HG03095 (cell line): ENCODE data around the gene MAGOHB.
"Not testable (repeated sequence)": the region's sequence is repeated elsewhere in the genome, so short reads cannot be mapped to it uniquely, and the experiment has no call there.

ENCODE experiments used
- ATAC-seq: cut with Tn5 transposase; IDR thresholded peaks from one replicate; pipeline ENCODE4 v1.9.1; 2021; ENCODE audit warnings: moderate library complexity; ENCODE audit not compliant: unreplicated experiment

MAGOHB gene

DNA sequence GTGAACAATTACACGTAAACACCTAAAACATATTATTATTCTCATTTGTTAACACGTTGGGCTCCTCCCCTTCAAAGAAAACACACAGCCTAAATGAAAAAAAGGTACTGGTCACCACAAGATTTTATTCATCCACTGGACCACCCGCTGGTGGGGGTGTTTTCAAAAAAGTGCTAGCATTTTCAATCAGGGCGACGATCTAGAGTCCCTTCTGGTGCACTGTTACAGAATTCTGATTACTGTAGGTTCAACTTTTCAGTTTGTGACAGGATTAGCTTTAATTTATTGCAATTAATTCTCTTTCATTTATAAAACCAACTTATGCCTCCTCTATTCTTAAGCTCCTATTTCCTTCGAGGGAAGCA is 443 bp downstream of the MAGOHB start:
- peak; percentile 12 for ATAC-seq

DNA sequence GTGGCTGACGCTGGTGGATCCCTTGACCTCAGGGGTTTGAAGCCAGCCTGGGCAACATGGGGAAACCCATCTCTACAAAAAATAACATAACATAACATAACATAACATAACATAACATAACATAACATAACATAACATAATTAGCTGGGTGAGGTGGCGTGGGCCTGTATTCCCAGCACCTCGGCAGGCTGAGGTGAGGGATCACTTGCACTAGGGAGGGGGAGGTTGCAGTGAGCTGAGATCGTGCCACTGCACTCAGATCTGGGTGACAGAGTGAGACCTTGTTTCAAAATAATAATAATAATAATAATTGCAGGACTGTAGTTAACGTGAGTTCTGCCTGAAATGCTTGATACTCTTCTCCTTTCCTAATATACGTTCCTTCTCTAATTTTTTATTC is 1.3 kb downstream of the MAGOHB start:
- no peak for ATAC-seq

DNA sequence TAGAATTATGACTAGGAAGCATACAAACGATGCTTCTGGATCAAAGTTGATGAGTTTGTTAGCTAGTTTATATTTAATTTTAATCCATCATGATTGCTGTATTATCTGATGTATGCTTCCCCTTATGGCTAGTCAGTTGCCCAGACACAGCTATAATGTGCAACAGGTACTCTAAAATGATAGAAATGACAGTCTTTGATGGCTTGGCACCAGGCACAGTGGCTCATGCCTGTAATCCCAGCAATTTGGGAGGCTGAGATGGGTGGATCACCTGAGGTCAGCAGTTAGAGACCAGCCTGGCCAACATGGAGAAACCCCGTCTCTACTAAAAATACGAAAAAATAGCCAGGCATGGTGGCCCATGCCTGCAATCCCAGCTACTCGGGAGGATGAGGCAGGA is 2.2 kb downstream of the MAGOHB start:
- ATAC-seq = not testable (repeated sequence)

DNA sequence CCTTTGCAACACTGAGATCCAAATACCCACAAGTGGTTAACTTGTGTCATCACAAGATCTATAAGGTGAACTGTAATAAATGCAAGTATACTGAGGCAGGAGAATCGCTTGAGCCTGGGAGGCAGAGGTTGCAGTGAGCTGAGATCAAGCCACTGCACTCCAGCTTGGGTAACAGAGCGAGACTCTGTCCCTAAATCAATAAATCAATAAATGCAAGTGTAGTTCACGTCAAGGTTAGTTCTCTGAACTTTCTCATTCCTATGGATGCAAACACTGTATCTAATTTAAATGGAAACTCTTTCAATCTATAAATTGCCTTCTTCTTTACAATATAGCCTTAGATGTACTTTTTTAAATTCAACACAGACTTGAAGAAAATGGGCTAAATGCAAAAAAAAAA is 3.2 kb downstream of the MAGOHB start:
- no peak for ATAC-seq

DNA sequence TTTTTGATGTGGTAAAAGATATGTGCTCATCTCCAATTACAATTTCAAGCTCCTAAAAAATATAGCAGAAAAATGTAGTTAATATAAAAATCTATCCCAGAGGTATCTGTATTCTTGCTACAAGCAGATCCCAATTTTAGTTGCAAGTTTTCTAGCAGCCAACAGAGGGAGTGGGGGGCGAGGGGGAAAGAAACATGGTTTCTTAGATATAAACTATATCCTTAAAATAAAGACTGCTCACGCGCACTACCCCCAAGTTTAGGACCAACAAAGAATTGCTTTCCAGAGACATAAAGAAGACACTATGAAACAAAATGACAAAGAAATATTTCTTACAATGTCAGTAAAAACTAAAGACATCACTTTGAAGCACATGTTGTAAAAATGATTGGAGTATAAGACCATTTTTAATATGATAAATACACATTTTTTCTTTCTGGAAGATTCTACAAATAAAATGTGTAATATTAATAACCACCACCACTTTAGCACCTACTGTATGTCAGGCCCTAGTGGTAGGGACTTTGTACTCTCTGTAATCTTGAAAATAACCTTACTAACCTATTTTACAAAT is 5.4 kb downstream of the MAGOHB start:
- no peak for ATAC-seq

DNA sequence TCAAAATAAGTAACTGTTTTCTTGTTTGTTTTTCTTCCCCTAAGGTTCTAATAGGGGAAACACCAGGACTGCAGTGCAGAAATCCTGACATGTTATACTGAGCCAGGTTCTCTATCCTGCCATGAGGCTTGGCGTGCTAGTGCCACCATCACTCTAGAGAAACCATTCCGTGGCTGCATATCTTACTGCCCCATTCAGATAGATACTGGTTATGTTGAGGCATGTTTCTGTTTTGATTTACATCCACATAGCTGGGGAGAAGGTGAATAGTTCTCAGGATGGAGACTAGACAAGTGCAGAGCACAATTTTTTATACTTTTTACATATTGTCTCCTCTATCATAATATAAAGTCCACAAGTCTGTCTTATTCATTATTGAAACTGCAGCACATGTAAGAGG is 11.5 kb downstream of the MAGOHB start:
- ATAC-seq = no peak

DNA sequence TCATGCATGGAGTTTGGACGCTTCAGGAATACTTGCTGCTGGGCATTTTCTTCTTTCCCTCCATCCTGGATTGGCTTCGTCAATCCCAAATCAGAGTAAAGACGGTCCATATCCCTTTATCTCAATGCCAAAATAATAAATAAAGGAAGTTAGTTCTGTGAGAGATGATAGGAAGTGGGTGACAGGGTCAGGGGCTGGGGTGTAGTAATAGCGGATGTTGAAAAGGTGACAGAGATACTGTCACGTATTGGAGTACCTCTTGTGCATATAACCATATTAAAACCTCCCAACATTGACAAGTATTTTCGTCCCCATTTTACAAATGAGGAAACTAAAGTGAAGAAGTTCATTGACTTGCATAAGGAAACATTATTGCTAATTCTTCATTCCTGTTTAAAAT is 12.4 kb downstream of the MAGOHB start:
- no peak for ATAC-seq

DNA sequence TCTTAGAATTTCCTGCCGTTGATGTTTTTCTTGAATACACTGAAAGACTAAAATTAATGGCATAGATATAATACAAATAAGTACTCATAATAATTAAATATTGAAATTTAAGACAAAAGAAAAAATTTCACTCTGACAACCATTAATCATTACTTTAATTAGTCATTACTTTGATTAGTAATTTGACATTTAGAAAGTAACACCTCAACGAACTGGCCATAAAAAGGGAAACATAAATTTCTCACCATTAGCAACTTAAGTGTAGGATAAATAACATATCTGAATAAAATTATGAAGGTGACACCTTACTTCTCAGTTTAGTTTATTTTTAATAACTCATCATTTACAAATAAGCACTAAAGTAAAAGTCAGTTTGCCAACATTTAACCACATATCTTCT is 17.5 kb downstream of the MAGOHB start:
- ATAC-seq = no peak

DNA sequence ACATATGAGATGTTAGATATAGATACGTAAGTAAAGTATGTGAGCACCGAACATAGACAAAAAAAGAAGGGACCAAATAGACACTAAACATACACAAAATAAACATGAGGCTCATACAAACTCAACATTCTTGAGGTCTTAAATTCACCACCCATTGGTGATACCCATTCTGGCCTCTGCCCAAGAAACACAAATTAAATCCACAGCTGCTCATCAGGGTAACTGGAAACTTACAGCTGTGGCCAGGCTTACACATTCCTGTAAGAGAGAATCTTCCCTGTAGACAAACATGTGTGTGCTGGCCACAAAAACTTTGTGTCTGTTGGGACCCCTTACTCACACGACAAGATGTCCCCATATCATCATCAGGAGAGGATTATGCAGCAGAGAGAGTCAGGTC is 22.4 kb downstream of the MAGOHB start:
- no peak for ATAC-seq

DNA sequence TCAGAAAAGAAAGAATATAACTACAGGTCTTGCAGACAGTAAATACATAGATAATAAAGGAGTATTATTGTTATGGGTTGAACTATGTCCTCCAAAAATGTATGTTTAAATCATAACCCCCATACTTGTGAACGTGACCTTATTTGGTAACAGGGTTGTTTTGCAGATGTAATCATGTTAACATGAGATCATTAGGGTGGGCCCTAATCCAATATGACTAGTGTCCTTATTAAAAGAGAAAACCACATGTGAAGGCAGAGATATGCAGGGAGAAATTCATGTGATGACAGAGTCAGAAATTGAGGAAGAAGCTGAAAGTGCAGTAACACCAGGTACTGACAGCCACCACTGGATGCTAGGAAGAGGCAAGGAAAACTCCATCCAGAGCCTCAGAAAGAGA is 29.0 kb downstream of the MAGOHB start:
- no peak for ATAC-seq

DNA sequence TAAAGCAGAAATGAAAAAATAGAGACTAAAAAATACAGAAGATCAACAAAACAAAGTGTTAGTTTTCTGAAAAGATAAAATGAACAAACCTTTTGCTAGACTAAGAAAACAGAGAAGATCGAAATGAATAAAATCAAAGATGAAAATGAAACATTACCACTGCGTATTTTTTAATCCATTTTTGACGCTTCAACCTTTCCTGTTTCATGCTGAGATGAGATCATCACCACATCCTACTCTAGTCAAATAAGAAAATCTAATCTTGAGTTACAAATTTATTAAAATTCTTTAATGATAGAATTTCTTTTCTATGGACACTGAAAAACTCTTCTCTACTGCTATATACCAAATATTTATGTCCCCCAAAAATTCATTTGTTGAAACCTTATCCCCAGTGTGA is 30.7 kb downstream of the MAGOHB start:
- no peak for ATAC-seq

DNA sequence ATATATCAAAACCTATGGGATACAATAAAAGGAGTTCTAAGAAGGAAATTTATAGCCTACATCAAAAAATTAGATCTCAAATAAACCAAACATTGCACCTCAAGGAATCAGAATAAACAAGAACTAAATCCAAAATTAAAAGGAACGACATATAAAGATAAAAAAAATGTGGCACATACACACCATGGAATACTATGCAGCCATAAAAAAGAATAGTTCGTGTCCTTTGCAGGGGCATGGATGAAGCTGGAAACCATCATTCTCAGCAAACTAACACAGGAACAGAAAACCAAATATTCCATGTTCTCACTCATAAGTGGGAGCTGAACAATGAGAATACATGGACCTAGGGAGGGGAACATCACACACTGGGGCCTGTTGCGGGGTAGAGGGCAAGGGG is 31.3 kb downstream of the MAGOHB start:
- ATAC-seq = not testable (repeated sequence)

DNA sequence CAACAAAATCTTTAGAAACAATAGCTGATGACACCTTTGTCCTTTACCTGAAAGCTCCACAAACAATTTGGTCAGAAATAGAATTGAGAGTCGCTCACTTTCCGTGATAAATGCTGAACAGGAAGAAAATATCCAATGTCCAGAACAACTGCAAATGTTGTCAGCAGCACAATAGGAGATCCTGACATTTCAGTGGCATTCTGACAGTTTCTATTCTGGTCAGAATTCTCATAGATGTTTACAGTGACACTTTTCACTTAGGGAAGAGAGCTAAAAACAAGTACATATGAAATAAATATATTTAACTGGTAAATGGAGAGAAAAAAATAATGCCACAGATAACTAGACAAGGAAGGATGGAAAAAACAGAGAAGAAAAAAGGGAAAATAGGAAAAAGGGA is 39.1 kb downstream of the MAGOHB start:
- no peak for ATAC-seq

DNA sequence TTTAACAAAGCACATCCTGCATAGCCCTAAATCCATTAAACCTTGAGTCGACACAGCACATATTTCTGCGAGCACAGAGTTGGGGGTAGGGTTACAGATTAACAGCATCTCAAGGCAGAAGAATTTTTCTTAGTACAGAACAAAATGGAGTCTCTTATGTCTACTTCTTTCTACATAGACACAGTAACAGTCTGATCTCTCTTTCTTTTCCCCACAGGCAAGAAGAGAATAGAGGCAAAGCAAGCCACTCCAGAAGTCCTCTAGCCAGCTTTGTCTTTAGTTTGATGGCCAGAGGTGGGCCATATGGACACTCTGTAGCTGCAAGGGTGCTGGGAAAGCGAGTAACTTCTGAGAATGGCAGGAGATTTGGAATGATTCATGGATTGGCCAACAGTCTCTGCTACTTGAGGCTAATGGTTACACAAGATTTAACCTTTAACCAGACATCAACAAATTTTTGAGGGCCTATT is 41.4 kb downstream of the MAGOHB start:
- ATAC-seq = not testable (repeated sequence)

DNA sequence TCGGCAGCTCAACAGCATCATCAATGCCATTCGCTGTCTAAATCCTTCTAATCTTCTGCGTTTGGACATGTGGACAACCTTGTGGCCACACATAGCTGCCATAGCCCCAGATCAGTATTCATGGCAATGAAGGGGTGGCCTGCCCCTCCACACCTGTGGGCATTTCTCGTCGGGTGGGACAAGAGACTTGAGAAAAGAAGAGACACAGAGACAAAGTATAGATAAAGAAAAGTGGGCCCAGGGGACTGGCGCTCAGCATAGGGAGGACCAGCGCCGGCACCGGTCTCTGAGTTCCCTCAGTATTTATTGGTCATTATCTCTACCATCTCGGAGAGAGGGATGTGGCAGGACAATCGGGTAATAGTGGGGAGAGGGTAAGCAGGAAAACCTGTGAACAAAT is 42.3 kb downstream of the MAGOHB start:
- no peak for ATAC-seq

DNA sequence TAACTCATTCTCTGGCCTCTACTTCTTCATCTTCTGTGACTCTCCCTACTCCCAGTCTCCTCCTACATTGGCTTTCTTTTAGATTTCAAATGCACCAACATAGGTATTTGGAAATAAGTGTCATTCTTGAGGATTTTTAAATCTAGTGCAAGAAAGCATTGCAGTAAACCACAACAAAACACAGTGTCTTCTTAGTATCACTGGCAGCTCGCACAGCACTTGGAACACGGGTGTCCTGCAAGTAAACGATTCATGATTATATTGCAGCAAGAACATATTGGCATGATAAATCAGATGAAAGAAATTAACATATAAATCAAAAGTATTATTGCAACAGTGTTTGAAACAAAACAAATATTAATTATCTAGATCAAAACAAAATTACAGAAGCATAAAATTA is 45.6 kb downstream of the MAGOHB start:
- no peak for ATAC-seq

DNA sequence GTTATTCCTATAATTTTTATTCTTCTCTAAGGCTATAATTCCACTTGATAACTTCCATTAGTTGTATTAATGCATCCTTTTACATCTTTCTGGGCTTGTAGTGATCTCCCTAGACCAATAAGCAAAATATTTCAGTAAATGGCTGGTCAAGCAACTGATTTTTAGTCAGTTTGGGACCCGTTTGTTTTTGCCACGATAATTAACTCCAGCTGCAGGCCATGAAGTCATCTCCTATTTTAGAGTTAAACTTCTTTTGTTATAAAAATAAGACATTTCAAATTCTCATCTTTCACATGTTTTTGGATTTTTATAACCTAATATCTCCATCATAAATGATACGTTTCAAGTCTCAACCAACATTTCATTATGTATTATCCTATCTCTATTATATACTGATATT is 49.4 kb downstream of the MAGOHB start:
- no peak for ATAC-seq

DNA sequence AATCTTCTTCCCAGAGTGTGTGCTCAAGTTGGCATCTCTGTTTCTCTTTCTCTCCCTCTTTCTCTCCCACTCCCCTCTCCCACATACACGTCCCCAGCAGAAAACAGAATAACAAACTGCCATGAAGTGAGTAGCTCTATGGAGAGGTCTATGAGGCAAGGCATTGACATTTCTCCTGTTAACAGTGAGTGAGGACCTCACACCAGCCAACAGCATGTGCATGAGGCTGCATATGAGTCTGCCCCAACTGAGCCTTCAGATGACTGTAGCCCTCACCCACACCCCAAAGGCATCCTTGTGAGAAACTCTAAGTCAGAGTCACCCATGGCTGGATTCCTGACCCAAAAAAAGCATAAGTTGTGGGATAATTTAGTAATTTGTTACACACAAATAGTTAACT is 50.4 kb downstream of the MAGOHB start:
- no peak for ATAC-seq

DNA sequence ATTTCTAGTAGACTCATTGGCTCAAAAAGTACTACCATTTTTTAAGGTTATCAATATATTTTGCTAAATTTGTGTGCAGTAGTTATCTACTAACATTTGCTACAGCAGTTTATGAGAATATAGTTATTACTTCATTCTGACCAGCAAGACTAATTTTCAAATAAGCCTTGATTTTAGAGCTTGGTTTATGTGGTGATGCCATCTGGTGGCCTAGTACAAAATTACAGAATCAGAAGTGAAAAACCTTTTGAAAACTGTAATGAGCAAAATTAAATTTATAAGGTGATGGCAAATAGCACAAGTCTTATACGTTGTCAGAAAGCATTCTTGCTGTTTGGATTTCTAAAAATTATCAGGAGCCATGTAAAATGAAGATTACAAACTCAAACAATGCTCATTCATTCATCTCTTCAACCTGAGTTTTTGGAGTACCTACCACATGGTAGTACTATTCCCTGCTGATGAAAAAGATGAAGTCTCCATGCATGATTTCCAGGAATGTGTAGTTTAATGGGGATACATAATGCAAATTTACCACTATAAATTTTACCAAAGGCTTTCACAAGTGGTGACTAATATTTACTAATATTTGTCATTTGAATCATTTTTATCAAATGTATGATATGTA is 51.0 kb downstream of the MAGOHB start:
- no peak for ATAC-seq

DNA sequence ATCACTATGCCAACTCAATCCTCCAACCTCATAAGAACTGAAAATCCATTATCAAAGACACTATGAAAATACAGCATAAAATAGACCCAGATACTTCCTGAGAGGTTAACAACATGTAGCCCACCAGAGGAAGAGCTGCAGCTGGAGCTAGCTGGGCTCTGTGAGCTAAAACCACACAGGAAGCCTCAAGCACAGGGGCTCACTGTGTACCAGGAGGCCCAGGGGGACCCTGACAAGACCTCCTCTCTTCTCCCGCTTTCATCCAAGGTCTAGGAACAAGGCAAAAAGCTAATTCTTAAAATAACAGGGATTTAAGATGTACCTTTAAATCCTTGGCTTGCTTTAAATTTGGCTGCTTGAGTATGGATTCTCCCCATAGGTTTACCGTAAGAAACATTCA is 54.2 kb downstream of the MAGOHB start:
- ATAC-seq = no peak

DNA sequence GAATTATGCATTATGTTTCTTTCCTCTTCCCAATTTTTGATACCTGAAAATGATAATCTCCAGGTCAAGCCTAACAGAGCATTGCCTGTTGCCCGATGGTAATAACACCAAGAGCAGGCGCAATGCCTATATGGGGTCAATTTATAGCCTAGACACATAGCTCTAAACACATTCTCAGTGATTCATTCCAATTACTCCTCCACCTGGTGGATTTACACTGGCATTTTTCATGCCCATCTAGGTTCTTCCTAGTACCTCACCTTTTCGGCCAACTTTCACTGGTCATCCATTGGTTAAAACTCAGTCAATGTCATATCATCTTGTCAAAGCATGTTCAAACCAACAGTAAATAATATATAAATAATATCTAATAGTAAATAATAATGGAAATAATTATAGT is 54.6 kb downstream of the MAGOHB start:
- ATAC-seq = no peak

DNA sequence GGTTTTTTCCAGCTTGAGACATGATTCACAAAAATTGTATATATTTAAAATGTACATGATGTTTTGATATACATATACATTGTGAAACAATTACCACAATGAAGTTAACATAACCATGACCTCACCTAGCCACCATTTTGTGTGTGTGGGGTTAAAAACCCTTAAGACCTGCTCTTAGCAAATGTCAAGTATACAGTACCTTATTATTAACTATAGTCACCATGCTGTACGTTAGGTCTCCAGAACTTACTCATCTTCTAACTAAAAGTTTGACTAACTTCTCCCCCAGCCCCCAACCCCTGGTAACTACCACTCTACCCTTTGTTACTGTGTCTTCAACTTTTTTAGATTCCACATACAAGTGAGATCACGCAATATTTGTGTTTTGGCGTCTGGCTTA is 55.1 kb downstream of the MAGOHB start:
- ATAC-seq = no peak

DNA sequence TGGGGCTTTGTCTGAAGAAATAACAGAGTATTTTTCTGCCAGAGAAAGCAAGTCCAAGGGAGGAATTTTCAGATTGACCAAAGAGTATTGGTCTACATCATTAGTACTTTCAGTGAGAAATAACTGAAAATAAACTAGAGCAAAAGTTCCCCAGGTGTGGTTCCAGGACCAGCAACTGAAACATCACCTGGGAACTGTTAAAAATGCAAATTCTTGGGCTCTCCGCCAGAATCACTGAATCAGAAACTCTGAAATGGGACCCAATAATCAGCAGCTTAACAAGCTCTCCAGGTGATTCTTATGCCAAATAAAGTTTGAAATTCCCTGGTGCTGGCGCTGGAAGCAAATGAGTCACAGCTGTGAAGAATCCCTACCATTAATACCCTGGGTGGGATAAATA is 55.6 kb downstream of the MAGOHB start:
- peak; percentile 79 for ATAC-seq
